ENCODE data around the gene DDX31.

DDX31 gene

GRCh38 chr9:132547052-132547431 is 122.7 kb downstream of the DDX31 start:
- no peak overlapping the region for H3K4me3 ChIP-seq (replicated peaks; ENCODE audit: low read depth, low read length)
- TF ChIP-seq CTCF (IDR thresholded peaks at IDR 0.05; ENCODE audit: low read length, missing control alignments), result no peak

GRCh38 chr9:132546148-132547051 is 123.4 kb downstream of the DDX31 start:
- peak; percentile 22 for TF ChIP-seq CTCF (IDR thresholded peaks at IDR 0.05; ENCODE audit: low read length, missing control alignments)
- peak overlapping the region; percentile 22 for H3K4me3 ChIP-seq (replicated peaks; ENCODE audit: low read depth, low read length)
- peak; percentile 25 for DNase-seq (ENCODE audit: low read depth)

More at GRCh38 chr9:132547052-132547431, 122.7 kb downstream of the DDX31 start:
- no peak for DNase-seq (ENCODE audit: low read depth)

- no peak overlapping the region for H3K4me3 ChIP-seq (replicated peaks; ENCODE audit: low read depth, low read length)
- no peak for DNase-seq (ENCODE audit: low read depth)
- TF ChIP-seq CTCF (IDR thresholded peaks at IDR 0.05; ENCODE audit: low read length, missing control alignments), result no peak
Observed at GRCh38 chr9:132545578-132545977, 124.2 kb downstream of the DDX31 start.

GRCh38 chr9:132543960-132544359 is 125.8 kb downstream of the DDX31 start:
- DNase-seq (ENCODE audit: low read depth), result no peak
- no peak for TF ChIP-seq CTCF (IDR thresholded peaks at IDR 0.05; ENCODE audit: low read length, missing control alignments)
- no peak overlapping the region for H3K4me3 ChIP-seq (replicated peaks; ENCODE audit: low read depth, low read length)

GRCh38 chr9:132543251-132543650 is 126.5 kb downstream of the DDX31 start:
- no peak for DNase-seq (ENCODE audit: low read depth)
- TF ChIP-seq CTCF (IDR thresholded peaks at IDR 0.05; ENCODE audit: low read length, missing control alignments), result no peak
- no peak overlapping the region for H3K4me3 ChIP-seq (replicated peaks; ENCODE audit: low read depth, low read length)
